ENCODE data around the gene GAPT.
A peak's percentile ranks its signal among the peaks of the same experiment; 100 is the strongest.

DNA sequence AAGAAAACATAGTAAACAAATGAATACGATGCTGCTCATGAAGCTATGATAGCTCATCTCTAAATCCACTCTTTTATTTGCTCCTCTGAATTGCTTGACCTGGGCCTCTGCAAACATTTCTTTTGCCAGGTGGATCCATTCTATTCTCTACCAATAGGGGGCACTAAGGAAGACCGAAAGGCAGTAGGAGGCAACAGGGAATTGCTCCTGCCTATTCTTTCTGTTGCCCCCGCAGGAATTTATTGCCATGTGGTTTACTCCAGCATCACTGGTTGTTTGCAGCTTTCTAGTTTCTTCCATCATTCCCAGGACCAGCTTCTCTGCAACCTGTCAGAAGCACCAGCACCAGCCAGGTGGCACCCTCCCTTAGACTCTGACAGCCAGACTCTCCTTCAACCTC lies 5.3 kb downstream of the GAPT start:
- TF ChIP-seq, protein P1, sequence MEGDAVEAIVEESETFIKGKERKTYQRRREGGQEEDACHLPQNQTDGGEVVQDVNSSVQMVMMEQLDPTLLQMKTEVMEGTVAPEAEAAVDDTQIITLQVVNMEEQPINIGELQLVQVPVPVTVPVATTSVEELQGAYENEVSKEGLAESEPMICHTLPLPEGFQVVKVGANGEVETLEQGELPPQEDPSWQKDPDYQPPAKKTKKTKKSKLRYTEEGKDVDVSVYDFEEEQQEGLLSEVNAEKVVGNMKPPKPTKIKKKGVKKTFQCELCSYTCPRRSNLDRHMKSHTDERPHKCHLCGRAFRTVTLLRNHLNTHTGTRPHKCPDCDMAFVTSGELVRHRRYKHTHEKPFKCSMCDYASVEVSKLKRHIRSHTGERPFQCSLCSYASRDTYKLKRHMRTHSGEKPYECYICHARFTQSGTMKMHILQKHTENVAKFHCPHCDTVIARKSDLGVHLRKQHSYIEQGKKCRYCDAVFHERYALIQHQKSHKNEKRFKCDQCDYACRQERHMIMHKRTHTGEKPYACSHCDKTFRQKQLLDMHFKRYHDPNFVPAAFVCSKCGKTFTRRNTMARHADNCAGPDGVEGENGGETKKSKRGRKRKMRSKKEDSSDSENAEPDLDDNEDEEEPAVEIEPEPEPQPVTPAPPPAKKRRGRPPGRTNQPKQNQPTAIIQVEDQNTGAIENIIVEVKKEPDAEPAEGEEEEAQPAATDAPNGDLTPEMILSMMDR (conservative IDR thresholded peaks at IDR 0.05), result peak; percentile 59
- no peak for TF ChIP-seq ZFX (IDR thresholded peaks at IDR 0.05)
